WI38 (cell line): ENCODE results near the gene SLC48A1.

ENCODE experiments used
- H3K4me3 ChIP-seq: 2 replicates; pipeline ENCODE4 v1.5.1; 2011; ENCODE audit warnings: low read depth, mild to moderate bottlenecking, control low read depth, low read length
- TF ChIP-seq, protein P1 (sequence below): IDR thresholded peaks from 2 replicates; pipeline ENCODE4 v1.5.1; 2012; ENCODE audit warnings: low read depth, mild to moderate bottlenecking, control low read depth, low read length

Gene SLC48A1

DNA sequence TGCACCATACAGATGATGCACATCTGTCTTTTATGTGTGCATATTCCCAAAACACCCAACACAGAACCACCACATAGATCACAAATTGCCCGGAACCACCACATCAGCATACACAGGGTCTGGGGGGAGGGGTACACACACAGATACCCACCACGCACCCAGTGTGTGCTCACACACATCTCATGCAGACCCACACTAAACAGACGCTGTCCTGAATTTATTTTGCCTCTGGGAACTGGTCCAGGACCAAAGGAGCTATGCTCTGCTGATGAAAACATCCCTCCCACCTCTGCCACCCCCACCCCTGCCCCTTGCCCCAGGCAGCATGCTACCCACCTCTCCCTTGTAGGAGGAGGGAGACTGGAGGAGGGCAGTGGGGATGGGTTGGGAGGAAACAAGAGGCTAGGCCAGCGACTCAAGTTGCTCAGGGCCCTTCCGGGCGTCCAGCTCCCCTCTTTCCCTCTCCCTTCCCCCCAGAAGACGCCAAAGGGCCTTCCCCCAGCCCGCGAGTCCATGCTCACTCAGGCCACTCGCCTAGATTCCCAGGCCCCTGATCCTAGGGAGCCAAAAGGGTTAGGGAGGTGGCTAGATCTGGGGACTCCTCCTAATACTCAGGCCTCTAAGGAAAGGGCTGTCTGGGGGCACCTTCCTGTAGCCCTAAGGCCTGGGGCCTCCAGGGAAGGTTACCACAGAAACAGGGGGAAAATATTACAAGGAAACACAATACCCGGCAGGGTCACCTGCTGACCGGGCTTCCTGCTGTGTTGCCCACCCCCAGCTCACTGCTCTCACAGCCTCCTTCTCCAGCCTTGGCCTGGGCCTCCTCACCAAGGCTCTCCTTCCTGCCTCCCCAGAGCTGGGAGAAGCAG is 43.6 kb downstream of the SLC48A1 start:
- peak overlapping the region; percentile 87 for H3K4me3 ChIP-seq
- TF ChIP-seq, protein P1, sequence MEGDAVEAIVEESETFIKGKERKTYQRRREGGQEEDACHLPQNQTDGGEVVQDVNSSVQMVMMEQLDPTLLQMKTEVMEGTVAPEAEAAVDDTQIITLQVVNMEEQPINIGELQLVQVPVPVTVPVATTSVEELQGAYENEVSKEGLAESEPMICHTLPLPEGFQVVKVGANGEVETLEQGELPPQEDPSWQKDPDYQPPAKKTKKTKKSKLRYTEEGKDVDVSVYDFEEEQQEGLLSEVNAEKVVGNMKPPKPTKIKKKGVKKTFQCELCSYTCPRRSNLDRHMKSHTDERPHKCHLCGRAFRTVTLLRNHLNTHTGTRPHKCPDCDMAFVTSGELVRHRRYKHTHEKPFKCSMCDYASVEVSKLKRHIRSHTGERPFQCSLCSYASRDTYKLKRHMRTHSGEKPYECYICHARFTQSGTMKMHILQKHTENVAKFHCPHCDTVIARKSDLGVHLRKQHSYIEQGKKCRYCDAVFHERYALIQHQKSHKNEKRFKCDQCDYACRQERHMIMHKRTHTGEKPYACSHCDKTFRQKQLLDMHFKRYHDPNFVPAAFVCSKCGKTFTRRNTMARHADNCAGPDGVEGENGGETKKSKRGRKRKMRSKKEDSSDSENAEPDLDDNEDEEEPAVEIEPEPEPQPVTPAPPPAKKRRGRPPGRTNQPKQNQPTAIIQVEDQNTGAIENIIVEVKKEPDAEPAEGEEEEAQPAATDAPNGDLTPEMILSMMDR = no peak

DNA sequence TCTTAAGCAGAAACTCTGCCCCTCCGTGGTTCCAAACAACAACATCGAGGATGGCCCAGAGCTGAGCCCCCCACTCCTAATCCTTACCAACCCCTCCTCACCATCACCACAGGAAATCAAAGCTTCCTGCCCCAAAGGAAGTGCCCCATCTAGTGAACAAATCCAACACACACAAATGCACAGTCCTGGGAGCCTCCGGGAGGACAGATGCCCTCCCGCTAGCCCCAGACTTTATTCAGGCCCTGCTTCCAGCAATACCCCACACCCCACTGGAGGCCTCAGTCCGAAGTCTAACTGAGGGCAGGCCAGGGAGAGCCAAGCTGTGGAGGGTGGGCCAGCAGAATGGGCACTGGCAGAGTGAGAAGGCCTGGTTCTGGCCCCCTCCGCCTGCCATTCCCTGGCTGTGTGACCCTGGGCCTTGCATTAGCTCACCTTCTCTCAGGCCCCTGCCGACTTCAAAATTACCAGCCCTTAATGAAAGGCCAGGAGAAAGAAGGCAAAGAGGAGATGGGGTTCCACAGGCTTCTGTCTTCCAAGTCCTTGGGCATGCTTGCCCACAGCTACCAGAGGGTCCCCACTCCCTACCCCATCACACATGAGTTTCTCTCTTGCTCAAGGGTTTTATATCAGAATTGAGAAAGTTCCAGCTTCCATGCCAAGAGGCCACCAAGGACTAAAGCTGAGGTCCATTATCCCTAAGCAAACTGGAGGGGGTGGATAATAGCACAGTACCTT is 44.4 kb downstream of the SLC48A1 start:
- TF ChIP-seq, protein P1 = no peak
- H3K4me3 ChIP-seq = peak overlapping the region; percentile 87

DNA sequence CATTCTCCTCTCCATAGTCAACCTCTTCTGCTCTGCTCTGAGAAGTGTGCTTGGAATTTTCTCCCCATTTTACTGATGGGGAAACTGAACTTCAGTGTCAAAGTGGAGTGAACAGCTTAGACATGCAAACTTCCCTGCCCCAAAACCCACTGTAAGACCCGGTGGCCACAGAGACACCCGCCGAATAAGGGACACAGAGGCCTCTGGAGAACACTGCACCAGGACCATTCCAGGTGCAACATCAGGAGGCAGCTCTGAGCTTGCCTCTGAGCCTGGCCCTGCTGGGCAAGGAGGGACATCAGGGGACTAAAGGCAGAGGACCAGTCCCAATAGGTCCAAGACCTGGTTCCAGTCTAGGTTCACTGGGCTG is 45.0 kb downstream of the SLC48A1 start:
- H3K4me3 ChIP-seq = peak overlapping the region; percentile 87

GRCh38 chr12:47818467-47819137 is 45.6 kb downstream of the SLC48A1 start:
- TF ChIP-seq, protein P1 = no peak
- peak overlapping the region; percentile 87 for H3K4me3 ChIP-seq

More for the DNA sequence above, 45.0 kb downstream of the SLC48A1 start:
- TF ChIP-seq, protein P1 = no peak

GRCh38 chr12:47819138-47819895 is 46.3 kb downstream of the SLC48A1 start:
- peak overlapping the region; percentile 87 for H3K4me3 ChIP-seq
- TF ChIP-seq, protein P1 = 0 out of 2 replicates have a peak, but pooled peaks have one; percentile 5

GRCh38 chr12:47819896-47820630 is 47.0 kb downstream of the SLC48A1 start, which contains the start of gene HDAC7:
Gene HDAC7, minus strand, starts transcription at chr12:47819903. Its CDS starts 118 bp downstream, at chr12:47819785.
- H3K4me3 ChIP-seq = peak within 1 kb of the TSS; percentile 87
- TF ChIP-seq, protein P1 = no peak
